GM19438 (cell line): ENCODE measurements around the gene TSHZ2.
"Not testable (repeated sequence)": the region's sequence is repeated elsewhere in the genome, so short reads cannot be mapped to it uniquely, and the experiment has no call there.

Experiments used
- ATAC-seq: cut with Tn5 transposase; IDR thresholded peaks from one replicate; pipeline ENCODE4 v1.9.1; 2021; ENCODE audit warnings: low read depth; ENCODE audit not compliant: unreplicated experiment

TSHZ2 gene

GRCh38 chr20:53422039-53422438 is 449.9 kb downstream of the TSHZ2 start:
- no peak for ATAC-seq

- no peak for ATAC-seq
Observed at GRCh38 chr20:53423587-53424146, 451.5 kb downstream of the TSHZ2 start.

DNA sequence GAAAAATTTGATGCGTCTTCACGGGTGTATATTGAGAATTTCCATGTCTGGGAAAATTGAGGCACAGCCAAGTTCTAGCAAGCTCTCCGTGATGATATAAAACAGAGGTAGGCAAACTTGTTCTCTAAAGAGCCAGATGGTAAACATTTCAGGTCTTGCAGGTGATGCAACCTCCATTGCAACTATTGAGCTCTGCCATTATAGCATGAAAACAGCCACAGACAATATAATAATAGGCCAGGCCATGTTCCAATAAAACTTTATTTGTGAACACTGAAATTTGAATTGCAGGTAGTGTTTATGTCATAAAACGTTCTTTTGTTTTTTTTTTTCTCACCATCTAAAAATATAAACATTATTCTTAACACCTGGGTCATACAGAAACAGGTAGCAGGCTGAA is 453.3 kb downstream of the TSHZ2 start:
- ATAC-seq = no peak

GRCh38 chr20:53425941-53426340 is 453.8 kb downstream of the TSHZ2 start:
- no peak for ATAC-seq

DNA sequence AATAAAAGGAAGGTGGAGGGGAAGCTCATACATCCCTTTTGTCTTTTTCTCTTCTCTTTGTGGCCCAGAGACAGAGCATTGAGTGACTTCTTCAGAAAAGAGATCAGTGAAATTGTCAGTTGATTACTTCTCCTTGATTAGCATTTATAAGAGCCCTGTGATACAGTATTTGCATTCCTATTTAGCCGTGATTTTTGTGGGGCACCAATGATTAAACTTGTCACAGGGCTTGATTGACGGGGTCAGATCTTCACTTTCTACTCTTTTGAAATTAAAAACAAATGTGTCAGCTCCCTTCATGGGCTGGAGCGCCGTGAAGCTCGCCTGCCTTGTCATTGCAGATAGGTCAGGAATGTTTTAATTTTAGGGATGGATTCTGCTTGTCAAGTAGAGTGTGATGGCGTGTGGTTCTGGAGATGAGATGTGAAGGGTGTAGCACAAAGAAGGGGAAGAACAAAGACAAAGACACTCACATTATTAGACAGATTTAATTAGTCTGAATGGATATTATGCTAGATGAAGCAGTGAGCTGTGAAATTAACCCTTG is 454.7 kb downstream of the TSHZ2 start:
- no peak for ATAC-seq

DNA sequence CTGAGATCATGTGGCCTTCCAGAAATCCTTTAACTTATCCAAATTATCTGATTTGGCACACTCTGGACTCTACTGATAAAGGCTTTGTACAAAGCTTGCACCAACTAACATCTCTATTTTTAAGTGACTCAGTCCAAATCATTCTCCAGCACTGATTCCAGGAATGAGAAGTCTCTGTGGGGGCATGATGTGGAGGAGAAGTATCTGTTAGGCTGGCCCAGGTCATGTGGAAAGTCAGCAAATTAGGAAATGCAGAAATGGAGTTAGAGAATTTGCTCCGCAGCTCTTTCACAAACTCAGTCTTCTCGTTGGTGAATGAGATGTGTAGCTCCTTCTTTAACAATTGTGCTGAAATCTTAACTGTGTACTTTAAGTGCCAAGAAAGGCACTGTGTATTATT is 455.8 kb downstream of the TSHZ2 start:
- no peak for ATAC-seq

GRCh38 chr20:53428588-53428987 is 456.4 kb downstream of the TSHZ2 start:
- no peak for ATAC-seq

DNA sequence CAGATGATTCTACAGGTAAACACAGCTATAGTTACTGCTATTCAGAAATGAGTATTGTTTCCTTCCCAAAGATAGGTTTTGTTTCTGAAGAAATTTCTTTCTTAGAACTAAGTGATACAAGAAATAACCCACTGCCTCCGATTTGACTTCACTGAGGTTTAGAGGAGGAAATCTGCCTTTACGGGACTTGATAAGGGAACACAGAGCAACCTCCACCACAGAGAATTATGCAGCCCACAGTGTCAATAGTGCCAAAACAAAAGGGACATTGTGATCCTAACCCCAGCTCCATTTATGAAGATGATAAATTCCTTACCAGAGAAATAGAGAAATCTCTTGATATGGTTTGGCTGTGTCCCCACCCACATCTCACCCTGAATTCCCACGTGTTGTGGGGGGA is 456.8 kb downstream of the TSHZ2 start:
- no peak for ATAC-seq

- no peak for ATAC-seq
Observed at GRCh38 chr20:53434662-53435061, 462.5 kb downstream of the TSHZ2 start.

DNA sequence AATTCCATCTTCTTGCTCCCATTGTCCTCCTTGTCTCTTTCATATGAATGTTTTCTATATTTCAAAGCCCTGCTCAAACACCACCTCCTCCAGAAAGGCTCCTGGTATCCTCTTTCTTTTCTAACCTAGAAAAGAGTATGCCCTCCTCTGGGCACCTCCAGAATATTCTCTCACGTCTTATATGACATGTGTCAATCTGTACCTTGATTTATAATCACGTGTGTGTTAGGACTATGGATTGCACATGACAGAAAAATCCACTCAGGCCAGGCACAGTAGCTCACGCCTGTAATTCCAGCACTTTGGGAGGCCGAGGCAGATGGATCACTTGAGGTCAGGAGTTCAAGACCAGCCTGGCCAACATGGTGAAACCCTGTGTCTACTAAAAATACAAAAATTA is 464.8 kb downstream of the TSHZ2 start:
- ATAC-seq = not testable (repeated sequence)

DNA sequence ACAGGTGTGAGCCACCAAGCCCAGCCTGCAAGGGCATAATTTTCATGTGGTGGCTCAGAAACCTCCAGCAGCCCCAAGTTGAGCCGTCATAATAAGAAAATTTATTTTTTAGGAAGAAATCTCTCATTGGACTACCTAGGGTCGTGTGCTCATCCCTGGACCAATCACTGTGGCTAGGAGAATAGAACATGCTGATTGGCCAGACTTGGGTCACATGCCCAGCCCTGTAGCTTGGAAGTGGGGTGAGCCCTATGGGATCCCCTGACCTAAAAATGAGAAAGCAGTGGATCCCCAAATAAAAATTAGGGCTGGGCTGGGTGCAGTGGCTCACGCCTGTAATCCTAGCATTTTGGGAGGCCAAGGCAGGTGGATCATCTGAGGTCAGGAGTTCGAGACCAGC is 466.2 kb downstream of the TSHZ2 start:
- ATAC-seq = no peak

- no peak for ATAC-seq
Observed at GRCh38 chr20:53439046-53439445, 466.9 kb downstream of the TSHZ2 start.

- no peak for ATAC-seq
Observed at GRCh38 chr20:53439616-53440015, 467.5 kb downstream of the TSHZ2 start.

DNA sequence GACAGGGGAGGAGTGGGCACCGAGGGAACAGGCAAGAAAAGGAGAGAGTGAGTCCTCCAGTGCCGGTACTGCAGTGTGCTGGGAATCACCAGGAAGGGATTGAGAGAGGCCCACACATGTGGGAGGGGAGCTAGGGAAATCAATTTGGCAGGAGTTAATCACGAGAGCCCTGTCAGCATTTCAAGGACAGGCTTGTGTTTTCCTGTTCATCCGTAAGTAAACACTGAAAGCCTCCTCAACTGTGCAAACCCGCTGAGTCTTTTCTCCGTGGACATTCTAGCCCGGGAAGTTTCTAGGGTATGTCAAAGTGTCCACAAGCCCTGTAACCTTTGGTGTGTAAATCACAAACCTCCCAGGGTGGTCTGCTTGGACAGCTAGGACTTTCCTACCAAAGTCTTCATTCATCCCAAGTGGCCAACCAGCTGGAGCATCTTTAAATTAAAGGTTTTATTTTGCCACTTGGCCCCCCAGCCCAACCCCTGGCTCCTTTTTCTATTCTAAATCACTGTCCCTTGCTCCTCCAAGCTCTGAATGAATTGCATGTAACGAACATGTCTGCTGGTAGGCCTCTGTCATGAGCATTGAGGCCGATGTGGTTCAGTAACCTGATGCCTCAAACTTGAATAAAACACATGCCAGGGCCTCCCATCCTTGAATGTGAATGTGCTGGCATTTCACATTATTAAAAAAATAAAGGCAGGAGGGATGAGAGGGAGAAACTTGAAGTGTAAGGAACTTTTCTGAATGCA is 472.4 kb downstream of the TSHZ2 start:
- ATAC-seq = no peak

DNA sequence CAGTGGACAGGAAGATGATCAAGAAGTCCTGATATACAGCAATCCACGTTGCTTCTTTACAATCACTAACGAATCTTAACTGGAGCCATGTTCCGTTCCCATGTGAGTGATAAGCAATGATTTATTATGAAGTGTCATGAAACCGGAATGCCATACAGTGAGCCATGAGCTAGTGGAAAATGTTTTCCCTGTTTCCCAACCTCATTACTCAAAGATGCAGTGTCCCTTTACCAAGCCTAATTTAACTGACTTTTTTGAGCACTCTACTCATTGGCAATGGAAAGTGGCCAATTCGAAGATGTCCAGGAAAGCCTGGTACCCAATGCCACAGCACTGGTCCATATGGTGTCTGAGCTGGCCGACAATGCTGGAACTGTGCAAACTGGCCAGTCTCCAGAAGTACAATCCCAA is 473.2 kb downstream of the TSHZ2 start:
- ATAC-seq = no peak

- ATAC-seq = no peak
Observed at GRCh38 chr20:53445932-53446331, 473.8 kb downstream of the TSHZ2 start.

- no peak for ATAC-seq
Observed at GRCh38 chr20:53447316-53447715, 475.2 kb downstream of the TSHZ2 start.

GRCh38 chr20:53448426-53448825 is 476.3 kb downstream of the TSHZ2 start:
- no peak for ATAC-seq

- no peak for ATAC-seq
Observed at GRCh38 chr20:53448875-53449274, 476.7 kb downstream of the TSHZ2 start.

DNA sequence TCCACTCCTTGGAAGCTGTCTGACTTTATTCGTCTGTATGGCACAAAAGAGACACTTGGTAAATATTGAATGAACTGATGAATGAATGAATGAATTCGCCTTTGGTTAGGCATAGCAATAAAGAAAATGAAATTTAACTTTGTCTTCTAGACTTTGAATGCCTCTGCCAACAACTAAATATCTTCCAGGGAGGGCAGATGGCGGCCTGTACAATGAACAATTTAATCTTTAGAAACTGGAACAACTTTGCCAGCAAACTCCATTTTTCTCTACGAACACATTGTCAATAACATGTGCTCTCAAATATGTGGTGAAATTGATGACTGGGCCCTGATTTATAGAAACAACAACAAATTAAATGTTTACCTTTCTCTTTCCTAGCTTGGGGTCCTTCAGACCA is 480.9 kb downstream of the TSHZ2 start:
- ATAC-seq = no peak

GRCh38 chr20:53454675-53455276 is 482.6 kb downstream of the TSHZ2 start:
- ATAC-seq = no peak
